Cardiac septum (tissue), 1 donor: ENCODE results near the gene TPPP3. TPM values are rescaled to one million over a fixed set of nuclear protein-coding genes. Genes with fewer than 3 reads are reported as not detected.
"Not testable (repeated sequence)": the region's sequence is repeated elsewhere in the genome, so short reads cannot be mapped to it uniquely, and the experiment has no call there.

ENCODE experiments used
- DNase-seq: peaks from one replicate; pipeline ENCODE4 v3.0.0-alpha.2; 2020; ENCODE audit warnings: low spot score
- intact Hi-C: fragments of 100-400 bp; cut with DNase I; formaldehyde crosslinking; loops from one replicate; pipeline ENCODE4 v1.14.0; 2022
- total RNA-seq: library from RNA; stranded (reverse); fragmentation: NEBNext Ultra II Directional; extraction: Animal tissue kit (Norgen Biotek cat#: 25700); gene quantifications from one replicate; pipeline ENCODE4 v1.2.1, GENCODE V29; 2021
- donor health status: DM: no; HTN: no; CAD: no.

Gene TPPP3
- total RNA-seq, 1 donor from 2014 or later = 9.6 TPM

DNA sequence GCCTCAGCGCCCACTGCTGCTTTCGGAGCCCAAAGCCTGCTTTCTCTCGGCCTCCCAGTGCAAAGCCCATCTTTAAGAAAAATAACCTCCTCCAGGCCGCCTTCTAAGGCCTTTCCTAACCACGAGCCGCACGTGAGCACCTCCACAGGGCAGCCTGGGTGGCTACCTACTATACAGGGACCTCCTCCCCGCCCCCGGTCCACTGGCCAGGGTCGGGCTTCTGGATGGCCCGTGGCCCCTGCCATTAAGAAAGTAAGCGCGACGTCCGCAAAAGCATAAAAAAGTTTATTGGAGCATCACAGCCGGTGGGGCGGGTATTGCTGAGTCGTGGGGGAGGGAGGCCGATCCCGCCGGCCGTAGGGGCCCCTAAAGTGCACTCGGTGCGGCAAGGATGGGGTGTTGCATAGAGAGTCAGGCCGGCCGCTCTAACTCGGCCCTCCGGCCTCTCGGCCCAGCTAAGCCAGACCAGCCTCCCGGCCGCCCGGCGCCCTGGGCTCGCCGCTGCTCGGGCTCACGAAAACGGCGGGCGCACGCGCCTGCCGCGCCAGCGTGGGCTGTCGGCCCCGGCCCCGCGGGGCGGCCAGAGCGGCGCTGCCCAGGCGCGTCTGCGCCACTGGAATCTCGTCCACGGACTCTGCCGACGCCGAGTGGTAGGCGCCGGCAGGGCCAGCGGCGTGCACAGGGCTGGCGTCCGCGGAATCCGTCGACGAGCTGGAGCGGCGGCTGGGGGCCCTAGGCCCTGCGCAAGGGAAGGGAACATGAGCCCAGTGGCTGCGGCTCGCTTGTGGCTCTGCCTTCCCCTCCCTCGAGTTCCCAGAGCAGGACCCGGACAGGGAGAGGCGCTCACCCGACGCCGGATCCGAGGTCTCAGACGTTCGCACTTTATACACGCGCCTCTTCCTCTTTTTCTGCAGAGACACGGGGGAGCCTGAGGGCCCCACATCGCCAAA lies 1.1 kb upstream of the TPPP3 start:
- intact Hi-C loops = loop anchor here (5.0 kb wide), 1 partner anchor 132 kb away; no protein-coding TSS in a partner anchor

DNA sequence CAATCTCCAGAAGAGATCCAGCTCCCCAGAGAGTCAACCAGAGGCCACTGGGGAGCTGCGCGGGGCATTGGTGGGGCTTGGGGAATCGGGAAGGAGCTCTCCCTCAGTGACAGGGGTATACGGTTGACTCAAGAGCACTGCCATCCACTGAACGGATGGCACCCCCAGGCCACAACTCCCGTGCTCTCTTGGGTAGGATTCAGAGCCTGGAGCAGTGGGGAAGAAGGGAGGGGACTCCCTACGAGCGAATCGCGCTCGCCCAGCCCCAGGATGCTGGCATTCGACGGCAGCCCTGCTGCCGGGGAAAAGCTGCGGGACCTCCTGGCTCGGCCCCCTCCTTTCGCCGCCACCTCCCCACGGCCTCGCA lies 473 bp upstream of the TPPP3 start:
- no peak for DNase-seq
- intact Hi-C loops = no loop called here

More for the DNA sequence above, 1.1 kb upstream of the TPPP3 start:
- peak; percentile 82 for DNase-seq

DNA sequence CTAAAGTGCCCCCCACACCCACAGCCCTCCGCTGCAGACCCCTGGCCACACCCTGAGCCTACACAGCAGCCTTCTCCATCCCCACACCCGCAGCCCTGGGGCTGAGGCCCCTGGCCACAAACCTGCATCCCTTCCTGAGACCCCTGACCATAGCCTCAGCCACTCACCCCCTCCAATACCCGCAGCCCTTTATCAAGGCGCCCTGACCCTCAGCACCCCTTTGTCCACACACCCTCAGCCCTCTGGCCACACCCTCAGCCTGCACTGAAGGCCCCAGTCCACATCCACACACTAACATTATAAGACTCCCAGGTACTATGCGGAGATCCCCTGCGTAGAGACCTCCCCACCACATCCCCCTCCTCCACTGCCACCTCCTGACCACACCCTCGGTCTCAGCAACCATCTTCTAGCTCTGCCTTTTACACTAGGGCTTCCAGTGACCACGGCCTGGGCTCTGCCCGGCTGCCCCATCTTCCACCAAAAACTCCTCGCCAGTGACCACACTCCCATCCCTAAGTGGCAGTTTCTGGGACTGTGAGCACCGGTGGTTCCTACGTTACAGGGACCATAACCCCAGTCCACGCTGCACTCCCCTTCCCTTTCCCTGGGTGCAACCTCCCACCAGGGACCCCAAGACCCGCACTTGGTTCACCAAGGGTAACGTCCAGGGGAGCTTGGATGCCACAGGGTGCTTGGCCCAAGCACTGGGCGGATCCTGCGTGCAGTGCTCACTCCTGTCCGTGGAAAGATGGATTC lies 818 bp downstream of the TPPP3 start:
- peak; percentile 56 for DNase-seq
- intact Hi-C loops = no loop called here

DNA sequence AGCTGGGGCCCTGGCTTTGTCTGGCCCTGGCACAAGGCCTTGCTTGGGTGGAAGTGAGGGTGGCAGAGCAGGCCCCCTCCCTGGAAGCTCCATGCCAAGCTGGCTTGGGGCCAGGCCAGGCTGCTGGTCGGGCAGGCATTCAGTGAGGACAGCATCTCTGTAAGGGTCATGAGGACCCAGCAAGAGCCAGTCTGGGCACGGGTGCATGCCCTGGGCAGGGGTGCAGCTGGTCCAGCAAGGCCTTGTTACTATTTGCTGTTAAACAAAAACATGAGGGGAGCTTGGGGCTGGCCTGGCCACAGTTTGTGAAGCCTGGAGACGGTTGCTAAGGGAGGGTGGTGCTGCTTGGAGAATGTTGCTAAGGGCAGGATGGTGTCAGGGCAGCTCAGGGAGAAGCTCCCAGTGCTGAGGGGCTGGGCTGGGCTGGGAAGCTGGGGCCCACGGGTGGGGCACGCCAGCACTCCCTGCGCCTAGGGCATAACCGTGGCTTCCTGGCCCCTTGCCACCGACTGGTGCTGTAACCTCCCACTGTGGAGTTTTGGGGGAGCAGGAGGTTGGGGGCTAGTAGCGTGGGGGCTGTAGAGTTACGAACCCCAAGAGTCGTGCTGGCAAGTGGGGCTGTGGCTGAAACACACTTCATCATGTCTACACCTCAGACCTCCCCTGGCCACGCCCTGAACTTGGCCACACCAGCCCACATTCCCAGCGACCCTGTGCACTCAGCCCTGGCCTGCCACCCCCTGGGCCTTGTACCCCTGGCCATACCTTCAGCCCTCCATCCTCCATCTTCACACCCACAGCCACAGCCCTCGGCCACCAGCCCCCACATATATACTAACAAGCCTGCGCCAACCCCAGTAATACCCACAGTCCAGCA lies 1.6 kb downstream of the TPPP3 start:
- DNase-seq = peak; percentile 67
- intact Hi-C loops = no loop called here

DNA sequence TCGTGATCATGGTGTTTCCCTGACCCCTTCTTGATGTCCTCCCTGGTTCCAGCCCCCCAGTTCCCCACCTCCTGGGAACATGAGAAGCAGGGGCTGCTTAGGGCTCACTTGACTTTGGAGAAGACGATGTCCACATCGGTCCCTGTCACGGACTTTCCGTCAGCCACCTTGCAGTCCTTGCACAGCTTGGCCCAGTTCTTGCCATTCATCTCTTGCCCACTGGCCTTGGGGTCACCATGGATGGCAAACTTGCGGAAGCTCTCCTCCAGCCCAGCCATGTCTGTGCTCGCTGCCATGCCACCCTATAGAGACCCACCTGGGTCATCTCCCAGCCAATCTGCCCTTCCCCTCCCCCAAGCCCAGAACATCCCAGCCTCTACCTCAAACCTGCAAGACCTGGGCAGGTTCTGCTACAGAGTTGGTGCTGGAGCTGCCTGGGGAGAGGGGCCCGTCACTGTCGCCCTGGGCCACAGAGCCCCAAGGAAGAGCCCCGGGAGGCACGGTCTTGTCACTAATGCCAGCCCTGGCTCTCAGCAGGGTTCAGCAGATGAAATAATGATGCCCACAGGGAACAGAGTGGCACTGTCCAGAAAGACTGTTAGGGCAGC lies 2.4 kb downstream of the TPPP3 start:
- intact Hi-C loops = no loop called here
- DNase-seq = no peak

DNA sequence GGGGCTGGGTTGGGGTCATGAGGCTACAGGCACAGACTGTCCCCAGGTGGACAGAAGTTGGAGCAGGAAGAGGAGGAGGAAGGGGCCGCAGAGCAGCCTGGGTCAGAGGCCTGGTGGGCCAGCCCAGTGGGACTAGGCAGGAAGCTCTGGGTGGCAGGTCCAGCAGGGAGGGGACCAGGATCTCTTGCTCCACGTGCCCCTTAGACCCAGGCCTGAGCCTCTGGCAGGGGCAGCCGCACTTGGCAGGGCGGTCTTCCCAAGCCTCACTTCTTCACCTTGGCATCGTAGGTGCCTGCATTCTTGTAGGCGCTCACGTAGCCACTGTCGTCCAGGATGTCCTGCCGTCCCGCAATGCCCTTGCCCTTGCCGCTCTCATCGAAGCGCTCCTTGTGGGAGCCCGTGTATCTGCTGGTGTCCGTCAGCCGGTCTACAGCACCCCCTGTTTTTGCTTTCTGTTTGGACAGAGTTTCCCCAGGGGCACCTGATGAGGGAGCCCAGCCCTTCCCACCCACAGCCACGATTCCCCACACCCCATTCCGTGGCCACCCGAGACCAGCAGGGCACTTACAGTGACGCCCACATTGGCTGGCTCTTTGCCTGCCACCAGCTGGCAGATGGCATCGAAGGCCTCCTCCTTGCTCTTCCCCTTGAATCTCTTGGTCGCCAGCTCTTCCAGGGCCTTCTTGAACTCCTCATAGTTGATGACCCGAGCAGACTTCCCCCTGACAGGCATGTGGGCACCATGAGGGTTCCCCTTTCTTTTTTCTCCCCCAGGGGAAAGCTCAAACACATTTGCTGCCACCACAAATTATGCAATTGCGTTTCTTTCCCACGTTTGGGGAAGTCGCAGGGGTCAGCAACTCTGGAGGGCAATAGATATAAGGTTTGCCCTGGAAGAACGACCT lies 3.1 kb downstream of the TPPP3 start:
- intact Hi-C loops = no loop called here
- DNase-seq = peak; percentile 79

DNA sequence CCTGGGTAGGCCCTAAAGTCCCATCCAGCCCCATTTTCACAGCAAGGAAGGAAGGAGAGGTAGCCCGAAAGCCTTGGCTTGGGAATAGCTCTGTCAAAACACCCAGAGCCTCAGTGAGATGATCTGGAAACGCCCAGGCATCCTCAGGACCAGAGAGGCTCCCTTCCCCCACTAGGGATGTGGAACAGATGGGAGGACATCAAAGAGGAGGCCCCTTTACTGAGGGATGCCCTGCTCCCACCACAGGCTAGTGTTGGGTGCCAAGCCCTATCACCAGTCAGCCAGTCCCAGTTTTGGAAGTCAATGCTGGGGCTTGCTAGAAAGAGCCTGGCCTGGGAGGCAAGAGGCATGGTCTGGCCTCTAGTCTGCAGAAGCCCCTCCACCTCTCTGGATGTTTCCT lies 4.7 kb downstream of the TPPP3 start:
- peak; percentile 24 for DNase-seq
- intact Hi-C loops = no loop called here

DNA sequence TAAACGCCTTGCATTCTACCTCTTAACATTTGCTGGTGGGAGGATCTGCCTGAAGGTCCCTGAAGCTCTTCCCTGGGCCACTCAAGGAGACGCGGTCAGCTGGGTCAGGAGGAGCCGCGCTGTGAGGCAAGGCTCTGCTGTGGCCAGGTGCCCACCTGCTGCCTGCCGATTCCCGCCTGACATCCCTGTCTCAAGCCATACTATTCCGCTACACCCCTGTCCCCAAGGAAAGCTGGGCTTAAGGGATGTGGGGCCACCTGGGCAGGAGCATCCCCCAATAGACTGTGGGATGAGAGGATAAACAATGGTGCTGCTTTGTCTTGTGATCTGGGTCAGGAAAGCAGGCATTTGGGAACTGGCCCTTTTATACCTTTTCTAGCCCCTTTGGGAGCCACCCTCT lies 5.1 kb downstream of the TPPP3 start:
- intact Hi-C loops = no loop called here
- DNase-seq = no peak

DNA sequence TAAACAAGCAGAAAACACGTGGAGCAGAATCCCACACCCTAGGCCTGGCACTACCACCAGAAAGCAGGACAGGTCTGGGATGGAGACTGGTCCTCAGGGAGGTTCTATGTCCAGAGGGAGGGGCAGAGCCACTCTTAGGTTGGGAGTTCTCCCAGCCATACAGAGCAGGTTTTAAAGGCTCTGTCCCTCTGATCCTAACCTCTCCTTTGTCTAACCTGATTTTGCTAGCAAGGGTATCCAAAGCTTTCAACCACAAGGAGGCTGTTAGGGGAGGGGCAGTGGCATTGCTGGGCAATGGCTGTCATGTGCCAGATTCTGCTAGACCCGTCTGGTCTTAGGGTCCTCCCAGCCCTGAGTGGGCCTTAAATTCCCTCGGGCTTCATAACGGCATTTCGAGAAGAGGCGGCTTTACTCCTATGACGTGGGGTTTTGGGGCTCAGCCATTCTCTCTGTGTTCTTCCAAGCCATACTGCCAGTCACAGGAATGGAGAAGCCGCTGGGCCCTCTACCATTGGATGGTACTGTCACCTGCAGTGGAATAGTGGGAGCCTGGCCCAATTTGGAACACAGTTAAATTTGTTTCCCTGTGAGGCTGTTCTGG lies 5.7 kb downstream of the TPPP3 start:
- no peak for DNase-seq
- intact Hi-C loops = no loop called here

DNA sequence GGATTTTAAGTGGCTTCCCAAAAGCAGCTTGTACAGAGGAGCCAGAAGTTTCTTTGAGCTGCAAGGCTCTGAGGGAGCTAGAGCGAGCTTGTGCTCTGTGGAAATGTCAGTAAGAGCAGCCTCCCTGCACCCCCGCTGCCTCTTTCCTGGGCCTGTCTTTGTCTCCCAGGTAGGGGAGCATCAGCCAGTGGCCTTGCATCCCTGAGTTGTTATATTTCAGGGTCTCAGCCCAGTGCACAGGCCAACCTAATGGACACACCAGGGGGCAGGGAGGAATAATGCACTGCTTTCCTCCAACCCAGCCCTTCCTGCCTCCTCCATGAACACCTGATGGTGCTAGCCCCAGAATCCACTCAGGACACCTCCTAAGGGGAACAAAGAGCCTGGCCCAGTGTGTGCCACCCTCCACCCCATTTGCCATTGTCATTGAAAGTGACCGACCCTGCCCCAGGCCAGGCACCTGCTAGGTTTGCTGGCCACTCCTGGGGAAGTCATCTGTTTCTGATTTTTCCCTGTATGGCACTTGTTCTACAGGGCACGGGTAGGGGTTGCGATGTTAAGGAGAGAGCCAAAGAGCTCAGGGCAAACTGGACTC lies 6.3 kb downstream of the TPPP3 start:
- DNase-seq = no peak

DNA sequence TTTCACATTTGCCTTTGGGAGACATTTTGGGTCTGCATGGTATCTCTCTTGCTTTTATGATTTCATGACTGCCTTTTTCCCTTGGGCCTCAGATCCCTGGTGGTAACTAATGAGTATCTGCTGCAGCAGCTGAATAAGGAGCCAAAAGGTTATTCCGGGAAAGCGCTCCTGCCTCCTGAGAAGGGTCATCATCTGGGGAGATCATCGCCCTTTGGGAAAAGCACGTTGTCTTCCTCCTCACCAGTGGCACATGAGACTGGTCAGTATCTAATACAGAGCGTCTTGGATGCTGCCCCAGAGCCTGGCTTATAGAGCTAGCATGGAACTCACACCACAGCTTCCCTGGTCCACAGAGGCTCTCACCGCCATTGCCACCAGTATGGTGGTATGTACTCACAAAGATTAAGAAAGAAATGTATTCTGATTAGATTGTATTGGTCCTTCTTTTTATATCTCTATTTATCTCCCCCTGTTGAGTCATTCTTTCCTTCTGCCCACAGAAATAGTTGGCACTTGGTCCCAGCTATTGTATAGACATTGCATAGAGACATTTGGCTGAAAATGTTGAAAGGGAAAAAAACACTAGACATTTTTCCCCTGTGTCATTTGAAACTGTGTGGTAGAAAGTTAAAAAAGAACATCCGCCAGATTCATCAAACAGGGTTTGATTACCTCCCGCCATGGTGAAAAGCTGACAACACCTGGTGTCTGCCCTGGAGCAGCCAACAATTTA lies 8.4 kb downstream of the TPPP3 start:
- intact Hi-C loops = no loop called here

More for the DNA sequence above, 6.3 kb downstream of the TPPP3 start:
- intact Hi-C loops = no loop called here

DNA sequence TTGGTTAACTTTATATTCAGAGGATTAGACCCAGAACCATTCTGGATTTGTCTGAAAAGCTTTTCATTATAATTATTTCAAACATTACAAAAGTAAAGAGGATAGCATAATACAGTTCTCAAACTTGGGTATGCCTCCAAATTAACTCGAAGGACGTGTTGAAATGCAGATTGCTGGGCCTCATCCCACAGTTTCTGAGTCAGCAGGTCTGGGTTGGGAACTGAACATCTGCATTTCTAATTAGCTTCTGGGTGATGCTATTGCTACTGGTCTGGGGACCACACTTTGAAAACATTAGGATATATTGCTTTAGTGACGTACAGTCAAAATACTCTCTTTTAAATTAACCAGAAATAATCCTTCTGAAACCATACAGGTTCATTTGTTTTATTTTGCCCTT lies 10.0 kb downstream of the TPPP3 start:
- intact Hi-C loops = no loop called here
- no peak for DNase-seq

More for the DNA sequence above, 8.4 kb downstream of the TPPP3 start:
- DNase-seq = no peak

DNA sequence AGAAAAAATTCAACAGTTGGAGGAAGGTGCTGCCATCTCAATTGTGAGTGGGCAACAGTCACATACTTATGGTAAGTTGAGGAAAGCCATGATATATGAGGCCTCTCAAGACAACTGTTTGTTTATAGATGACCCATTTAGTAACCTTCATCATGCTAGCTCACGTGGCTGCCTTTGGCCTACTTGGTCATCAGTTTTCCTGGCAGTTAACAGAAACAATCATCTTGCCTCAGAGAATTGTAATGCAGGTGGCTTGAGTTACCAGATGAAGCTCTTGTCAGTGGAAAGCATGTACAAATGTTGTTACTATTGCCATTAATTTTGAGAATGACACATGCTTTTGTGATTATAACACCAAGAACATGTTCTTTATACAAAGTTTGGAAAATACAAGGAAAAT lies 14.7 kb downstream of the TPPP3 start:
- intact Hi-C loops = loop anchor here (10.0 kb wide), 1 partner anchor 86 kb away; no protein-coding TSS in a partner anchor
- DNase-seq = no peak

DNA sequence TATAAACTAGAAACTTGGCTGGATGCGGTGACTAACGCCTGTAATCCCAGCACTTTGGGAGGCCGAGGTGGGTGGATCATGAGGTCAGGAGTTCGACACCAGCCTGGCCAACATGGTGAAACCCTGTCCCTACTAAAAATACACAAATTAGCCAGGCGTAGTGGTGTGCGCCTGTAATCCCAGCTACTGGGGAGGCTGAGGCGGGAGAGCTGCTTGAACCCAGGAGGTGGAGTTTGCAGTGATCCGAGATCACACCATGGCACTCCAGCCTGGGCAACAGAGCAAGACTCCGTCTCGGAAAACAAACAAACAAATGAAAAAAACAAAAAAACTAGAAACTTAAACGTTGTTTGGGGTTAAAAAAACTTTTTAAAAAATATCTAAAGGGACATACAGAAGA lies 17.3 kb downstream of the TPPP3 start:
- intact Hi-C loops = loop anchor here (10.0 kb wide), 1 partner anchor 89 kb away; no protein-coding TSS in a partner anchor

DNA sequence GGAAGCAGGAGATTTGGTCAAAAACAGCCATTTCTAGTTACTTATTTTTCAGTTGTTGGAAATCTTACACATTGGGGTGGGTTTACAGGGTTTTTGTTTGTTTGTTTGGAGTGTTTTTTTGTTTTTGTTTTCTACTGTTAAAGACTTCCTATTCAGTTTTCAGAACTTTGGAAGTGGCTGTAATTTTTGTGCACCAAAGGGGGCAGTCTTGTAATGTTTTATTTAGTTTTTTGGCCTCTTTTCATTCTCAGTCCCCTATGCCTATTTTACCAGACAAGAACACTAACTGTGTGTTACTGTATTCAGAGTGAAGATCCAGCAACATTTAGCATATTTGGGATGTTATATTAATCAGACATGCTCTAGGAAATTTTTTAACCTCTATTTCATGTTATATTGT lies 20.6 kb downstream of the TPPP3 start:
- intact Hi-C loops = loop anchor here (10.0 kb wide), 1 partner anchor 92 kb away; no protein-coding TSS in a partner anchor
- DNase-seq = no peak

More for the DNA sequence above, 17.3 kb downstream of the TPPP3 start:
- not testable (repeated sequence) for DNase-seq

DNA sequence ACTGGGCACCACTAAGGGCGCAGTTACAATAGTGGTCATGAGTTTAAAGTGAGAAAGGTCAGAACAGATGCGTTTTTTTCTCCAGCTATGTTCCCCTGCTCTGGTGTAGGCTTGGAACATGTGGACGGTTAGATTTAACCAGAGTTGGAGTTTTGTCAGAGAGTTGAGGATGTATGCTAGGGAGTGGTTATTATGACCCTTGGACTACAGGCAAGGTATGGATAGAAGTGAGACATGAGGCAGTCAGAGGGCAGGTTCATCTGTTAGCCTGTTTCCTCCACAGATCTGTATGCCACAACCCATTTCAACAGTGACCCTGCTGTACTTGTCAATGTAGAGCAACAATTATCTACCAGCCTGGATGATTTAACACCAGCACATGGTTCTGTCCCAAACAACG lies 22.6 kb downstream of the TPPP3 start:
- no peak for DNase-seq
- intact Hi-C loops = loop anchor here (10.0 kb wide), 1 partner anchor 94 kb away; no protein-coding TSS in a partner anchor
